HT1080 (cell line): ENCODE measurements around the gene MICALL2. TPM values are rescaled to one million over a fixed set of nuclear protein-coding genes. Genes with fewer than 3 reads are reported as not detected.

ENCODE experiments used
- DNase-seq: peaks from one replicate; pipeline ENCODE4 v3.0.0-alpha.2; 2015; ENCODE audit warnings: low read depth
- total RNA-seq: library from RNA; depleted of rRNA; stranded (reverse); fragments of >200 nt; shearing (Covaris generic); gene quantifications from 2 replicates; pipeline ENCODE4 v1.2.3, GENCODE V29; 2014; rRNA removed

Gene MICALL2
- total RNA-seq, 1 experiment from 2014 or later, result 12.6 TPM

- DNase-seq, result no peak
Observed at GRCh38 chr7:1396195-1396594, 63.1 kb downstream of the MICALL2 start.

DNA sequence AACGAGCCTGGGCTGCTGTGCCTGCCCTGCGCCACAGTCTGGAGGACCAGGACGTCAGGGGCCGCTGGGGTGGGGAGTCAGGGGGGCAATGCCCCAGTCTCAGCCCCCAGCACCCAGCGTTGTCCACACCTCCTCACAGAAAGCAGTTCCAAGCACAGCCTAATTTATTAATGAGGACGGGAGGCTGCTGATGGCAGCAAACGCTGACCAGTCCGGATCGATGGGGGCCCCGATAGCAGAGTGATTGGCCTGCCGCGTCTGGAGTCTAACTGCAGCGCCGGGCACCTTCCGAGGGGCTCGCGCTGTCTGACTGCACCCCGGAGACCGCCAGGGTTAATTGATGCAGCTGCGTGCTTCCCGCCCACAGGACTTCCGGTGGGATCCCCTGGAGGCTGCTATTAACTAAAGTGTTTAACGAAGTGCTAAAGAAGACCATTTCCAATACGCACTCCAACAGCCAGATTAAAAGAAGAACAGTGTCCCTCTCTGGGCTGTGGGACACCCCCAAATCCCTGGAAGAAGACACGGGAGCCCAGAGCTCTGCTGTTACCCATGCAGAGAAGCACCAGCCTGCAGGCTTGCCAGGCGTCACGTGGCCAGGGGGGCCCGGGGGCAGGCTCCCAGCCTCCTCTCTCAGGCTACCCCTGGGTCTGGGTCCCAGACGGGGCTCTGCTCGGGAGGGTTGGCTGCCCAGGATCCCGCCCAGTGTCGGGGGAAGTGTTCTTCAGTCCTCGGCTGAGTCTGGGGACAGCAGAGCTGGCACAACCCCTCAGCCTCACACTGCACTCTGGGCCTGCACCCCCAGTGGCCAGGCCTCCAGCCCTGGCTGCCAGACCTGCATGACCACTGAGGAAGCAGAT, 63.8 kb downstream of the MICALL2 start:
- DNase-seq, result no peak

DNA sequence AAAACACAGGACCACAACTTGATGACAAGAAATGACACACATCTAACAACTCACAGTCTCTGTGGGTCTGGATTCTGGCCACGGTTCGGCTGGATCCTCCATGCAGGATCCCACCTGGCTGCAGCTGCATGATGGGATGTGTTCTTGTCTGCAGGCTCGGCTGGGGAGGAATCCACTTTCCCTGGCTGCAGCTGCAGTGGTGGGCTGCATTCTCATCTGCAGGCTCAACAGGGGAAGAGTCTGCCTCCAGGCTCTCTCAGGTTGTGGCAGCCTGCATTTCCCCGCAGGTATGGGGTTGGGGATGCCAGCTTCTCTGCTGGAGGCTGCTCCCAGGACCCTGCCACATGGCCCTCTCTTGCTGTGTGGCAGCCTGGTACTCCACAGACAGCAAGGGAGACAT, 64.9 kb downstream of the MICALL2 start:
- DNase-seq, result no peak

DNA sequence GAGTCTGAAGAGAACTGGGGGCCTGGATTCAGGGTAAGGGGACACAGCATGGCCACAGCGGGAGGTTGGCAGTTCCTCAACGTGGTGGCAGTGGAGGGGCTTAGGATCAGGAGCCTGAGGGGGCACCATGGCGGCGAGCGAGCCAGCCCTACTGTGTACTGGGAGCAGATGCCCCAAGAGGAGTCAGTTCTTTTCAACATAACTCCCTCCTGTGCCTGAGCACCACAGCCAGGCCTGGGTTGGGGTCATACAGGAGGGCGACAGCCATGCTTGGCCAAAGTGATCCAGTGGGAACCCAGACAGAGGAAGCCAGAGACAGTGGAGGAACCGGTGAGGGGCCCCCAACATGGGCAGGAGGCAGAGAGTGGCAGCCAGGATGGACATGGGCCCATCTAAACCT, 65.8 kb downstream of the MICALL2 start:
- no peak for DNase-seq

- DNase-seq, result no peak
Observed at GRCh38 chr7:1392556-1392955, 66.7 kb downstream of the MICALL2 start.

DNA sequence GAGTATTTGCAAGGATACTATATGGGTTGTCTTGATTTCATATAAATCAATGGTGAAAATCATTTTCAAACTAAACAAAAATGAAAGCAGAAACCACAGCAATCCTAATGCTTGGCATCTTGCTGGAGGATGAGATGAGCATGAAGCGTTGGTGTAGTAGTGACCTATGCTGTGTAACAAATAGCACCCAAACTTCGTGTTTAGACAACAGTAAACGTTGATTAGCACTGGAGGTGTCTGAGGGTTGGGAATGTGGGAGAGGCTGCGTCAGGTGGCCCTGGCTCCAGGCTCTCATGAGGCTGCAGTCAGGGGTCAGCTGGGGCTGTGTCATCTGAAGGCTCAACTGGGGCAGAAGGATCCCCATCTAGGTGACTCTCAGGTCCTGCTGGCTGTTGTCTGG, 67.8 kb downstream of the MICALL2 start:
- DNase-seq, result no peak

GRCh38 chr7:1388703-1389335, 70.5 kb downstream of the MICALL2 start:
- no peak for DNase-seq

DNA sequence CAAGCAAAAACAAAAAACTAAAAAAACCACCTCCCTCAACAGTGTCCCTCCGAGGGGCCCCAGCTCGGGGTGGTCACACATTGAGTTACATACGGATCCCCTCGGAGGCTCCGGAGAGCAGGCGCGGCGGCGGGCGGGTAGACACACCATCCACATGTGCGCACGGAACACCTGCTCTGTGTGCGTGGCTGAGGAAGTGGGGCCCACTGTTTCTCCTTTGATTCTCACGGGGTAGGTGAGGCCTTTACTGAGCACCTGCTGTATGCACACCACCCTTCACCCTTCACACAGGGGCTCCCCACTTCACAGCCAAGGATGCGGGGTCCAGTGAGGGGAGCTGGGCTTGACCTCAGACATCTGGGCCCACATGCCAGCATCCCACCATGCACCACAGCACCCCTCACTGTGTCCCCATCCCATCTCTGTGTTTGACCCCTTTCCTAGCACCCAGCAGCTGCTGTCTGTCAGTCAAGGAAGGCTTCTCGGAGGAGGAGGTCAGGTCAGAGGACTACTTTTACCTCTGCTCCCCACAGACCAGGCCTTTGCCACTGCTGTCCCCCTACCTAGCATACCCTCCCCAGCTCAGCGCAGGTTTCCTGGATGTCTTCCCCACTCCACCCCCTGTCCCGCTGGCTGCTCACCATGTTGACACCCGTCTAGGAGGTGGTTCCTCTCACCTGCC, 71.1 kb downstream of the MICALL2 start:
- no peak for DNase-seq

DNA sequence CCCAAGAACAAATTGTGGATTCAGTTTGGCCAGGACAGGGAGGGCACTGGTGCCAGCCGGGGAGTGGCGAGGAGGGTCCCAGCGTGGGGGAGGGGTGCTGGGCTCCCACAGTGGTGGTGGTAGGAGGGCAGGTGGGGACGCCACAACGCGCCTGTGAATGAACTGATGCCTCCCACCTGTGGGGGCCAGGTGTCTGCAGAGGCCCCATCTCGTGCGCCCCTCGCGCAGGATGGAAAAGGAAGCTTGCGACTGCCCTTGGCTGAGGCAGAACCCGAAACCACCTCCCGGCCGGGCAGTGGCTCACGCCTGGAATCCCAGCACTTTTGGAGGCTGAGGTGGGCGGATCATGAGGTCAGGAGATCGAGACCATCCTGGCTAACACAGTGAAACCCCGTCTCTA, 72.0 kb downstream of the MICALL2 start:
- DNase-seq, result no peak

DNA sequence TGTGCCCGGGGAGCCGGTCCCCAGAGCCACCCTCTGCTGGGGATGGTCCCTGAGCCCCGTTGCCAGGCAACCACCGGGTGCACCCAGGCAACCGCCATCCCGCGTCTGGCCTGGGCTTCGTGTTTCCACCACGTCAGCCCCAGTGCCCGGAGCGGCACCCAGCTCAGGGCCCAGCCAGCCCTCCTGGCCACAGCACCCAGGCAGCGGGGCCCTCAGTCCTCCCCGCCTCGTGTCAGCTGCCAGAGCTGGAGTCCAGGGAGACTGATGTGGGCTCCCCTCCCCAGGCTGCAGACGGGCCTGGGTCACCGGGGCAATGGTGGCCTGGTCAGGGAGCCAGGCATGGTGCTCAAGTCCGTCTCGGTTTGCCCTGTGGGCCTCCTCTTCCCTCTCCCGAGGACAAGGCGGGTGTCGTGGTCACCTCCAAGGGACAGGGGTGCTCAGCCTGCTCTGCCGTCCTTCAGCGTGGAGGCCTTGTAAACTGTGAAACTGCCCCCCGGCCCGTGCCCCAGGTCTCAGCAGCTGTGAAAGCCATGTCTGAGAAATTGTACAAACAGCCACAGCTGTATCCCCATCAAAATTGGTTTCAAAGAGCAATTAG, 72.5 kb downstream of the MICALL2 start:
- no peak for DNase-seq

- no peak for DNase-seq
Observed at GRCh38 chr7:1385809-1386622, 73.3 kb downstream of the MICALL2 start.

DNA sequence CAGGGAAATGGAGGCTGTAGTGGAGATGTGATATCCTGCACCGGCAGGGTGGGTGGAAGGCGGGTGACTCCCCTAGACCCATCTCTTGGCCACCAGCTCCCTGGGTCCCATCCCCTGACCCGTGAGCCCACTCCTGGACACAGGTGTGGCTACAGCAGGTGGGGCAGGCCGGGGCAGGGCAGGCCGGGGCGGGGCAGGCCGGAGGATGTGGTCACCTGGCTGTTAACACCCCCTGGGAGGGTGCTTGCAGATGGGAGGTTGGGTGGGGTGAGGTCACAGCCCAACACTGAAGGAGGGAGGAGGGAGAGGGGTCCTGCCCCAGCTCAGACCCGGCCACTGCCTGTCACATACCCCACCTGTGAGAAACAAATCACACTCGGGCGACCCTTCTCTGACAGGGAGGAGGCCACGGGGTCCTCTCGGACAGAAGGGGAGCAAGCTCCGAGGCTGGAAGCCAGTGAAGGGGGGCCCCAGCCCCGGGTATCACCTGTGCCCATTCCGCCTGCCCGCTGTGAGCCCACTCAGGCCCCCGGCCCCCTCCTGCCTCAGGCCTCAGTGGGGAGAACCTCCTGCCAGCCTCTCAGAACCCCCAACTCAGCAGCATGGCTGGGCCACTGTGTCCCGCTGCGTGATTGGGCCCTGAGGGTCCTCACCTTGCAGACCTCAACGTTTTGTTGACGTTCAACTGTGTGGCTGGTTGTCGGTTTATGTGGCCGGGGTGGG, 74.0 kb downstream of the MICALL2 start:
- no peak for DNase-seq

Other genes starting within 250 kb of the MICALL2 start
- not detected in 2 replicates for gene UNCX, start 226.6 kb downstream of the MICALL2 start, total RNA-seq
- 72.9 and 82.4 TPM in 2 replicates for gene INTS1, start 44.9 kb upstream of the MICALL2 start, total RNA-seq
- gene MAFK, start 71.2 kb upstream of the MICALL2 start, total RNA-seq, result 20.9 and 21.9 TPM in 2 replicates
- gene TMEM184A, start 96.7 kb upstream of the MICALL2 start, total RNA-seq, result 1.1 and 1.5 TPM in 2 replicates
- 72.1 and 97.7 TPM in 2 replicates for gene PSMG3, start 110.6 kb upstream of the MICALL2 start, total RNA-seq
- 7.4 and 11.1 TPM in 2 replicates for gene ELFN1, start 210.8 kb upstream of the MICALL2 start, total RNA-seq